ENCODE measurements around the gene GLRA1. TPM values are rescaled to one million over a fixed set of nuclear protein-coding genes. Genes with fewer than 3 reads are reported as not detected.

Gene GLRA1
- total and polyA plus RNA-seq, 10 donors: not detected

- no peaks in the 10 kb centered on the region for H3K27me3 ChIP-seq (replicated peaks in 1 of 7)
- intact Hi-C loops (cut with DNase I; ENCODE audit: low total_unique reads): no loop called here
- peaks cover 0 to 11% (median 0%) of the 10 kb centered on the region in 6 donors for H3K4me1 ChIP-seq
- no peak for DNase-seq
- no peak overlapping the region for H3K4me3 ChIP-seq
- WGBS, 5 donors: 86 to 95% (median 91%) methylated on average over 1 of the region's 1 CpG
- peaks cover 6 to 100% (median 95%) of the 10 kb centered on the region in 6 donors for H3K36me3 ChIP-seq
- TF ChIP-seq POLR2AphosphoS5 (IDR thresholded peaks at IDR 0.05) (no peak), POLR2A (IDR thresholded peaks at IDR 0.05) (no peak), CTCF (IDR thresholded peaks at IDR 0.05 in 8 of 11, conservative IDR thresholded peaks at IDR 0.05 in 3 of 11) (no peak)
- no peak overlapping the region for H3K27ac ChIP-seq
- no peaks in the 10 kb centered on the region for H3K9me3 ChIP-seq
Measured at GRCh38 chr5:151795426-151795825, 129.2 kb downstream of the GLRA1 start.

DNA sequence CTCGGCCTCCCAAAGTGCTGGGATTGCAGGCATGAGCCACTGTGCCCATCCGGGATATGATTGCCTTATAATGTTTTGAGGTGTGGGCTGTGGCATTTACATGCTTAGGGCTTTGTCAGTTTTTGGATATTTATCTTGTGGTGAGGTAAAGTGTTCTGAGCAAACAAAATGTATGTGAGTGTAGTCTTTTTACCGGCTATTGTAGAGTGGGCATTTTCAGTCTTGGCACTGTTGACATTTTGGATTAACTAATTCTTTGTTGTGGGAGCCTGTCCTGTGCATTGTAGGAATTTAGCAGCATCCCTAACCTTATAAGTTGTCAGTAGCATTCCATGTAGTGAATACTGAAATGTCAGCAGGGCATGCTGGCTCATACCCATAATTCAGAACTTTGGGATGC is 131.3 kb downstream of the GLRA1 start:
- H3K27me3 ChIP-seq (replicated peaks in 1 of 7): no peaks in the 10 kb centered on the region
- 94 to 100% (median 97%) methylated on average over 3 of the region's 3 CpGs for WGBS, 5 donors
- peaks cover 0 to 3% (median 0%) of the 10 kb centered on the region in 6 donors for H3K4me1 ChIP-seq
- H3K27ac ChIP-seq: no peak overlapping the region
- no peak for TF ChIP-seq CTCF (IDR thresholded peaks at IDR 0.05 in 8 of 11, conservative IDR thresholded peaks at IDR 0.05 in 3 of 11)
- H3K9me3 ChIP-seq: no peaks in the 10 kb centered on the region
- intact Hi-C loops (cut with DNase I; ENCODE audit: low total_unique reads): no loop called here
- H3K36me3 ChIP-seq: peaks cover 2 to 100% (median 90%) of the 10 kb centered on the region in 6 donors
- DNase-seq: no peak
- no peak overlapping the region for H3K4me3 ChIP-seq

DNA sequence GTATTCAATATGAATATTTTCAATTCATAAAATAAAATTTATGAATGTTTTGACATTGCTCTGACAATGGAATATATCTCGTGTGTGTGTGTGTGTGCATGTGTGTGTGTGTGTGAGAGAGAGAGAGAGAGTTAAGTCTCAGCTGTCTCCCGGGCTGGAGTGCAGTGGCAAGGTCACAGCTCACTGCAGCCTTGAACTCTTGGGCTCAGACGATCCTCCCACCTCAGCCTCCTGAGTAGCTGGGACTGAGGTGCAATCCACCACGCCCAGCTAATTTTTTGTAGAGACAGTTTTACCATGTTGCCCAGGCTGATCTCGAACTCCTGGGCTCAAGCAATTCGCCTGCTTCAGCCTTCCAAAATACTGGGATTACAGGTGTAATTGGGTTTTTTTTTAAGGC is 136.8 kb downstream of the GLRA1 start:
- Histone ChIP-seq H3K9me3 (no peaks in the 10 kb centered on the region), H3K4me1 (peaks cover 18 to 49% (median 29%) of the 10 kb centered on the region in 6 donors), H3K27me3 (replicated peaks in 1 of 7) (no peaks in the 10 kb centered on the region), H3K36me3 (peaks cover 0 to 68% (median 54%) of the 10 kb centered on the region in 6 donors), H3K27ac (no peak overlapping the region), H3K4me3 (no peak overlapping the region)
- DNase-seq: no peak
- TF ChIP-seq CTCF (IDR thresholded peaks at IDR 0.05 in 8 of 11, conservative IDR thresholded peaks at IDR 0.05 in 3 of 11) (no peak), POLR2A (IDR thresholded peaks at IDR 0.05) (no peak), POLR2AphosphoS5 (IDR thresholded peaks at IDR 0.05) (no peak)
- 80 to 89% (median 84%) methylated on average over 6 of the region's 6 CpGs for WGBS, 5 donors
- intact Hi-C loops (cut with DNase I; ENCODE audit: low total_unique reads): no loop called here

DNA sequence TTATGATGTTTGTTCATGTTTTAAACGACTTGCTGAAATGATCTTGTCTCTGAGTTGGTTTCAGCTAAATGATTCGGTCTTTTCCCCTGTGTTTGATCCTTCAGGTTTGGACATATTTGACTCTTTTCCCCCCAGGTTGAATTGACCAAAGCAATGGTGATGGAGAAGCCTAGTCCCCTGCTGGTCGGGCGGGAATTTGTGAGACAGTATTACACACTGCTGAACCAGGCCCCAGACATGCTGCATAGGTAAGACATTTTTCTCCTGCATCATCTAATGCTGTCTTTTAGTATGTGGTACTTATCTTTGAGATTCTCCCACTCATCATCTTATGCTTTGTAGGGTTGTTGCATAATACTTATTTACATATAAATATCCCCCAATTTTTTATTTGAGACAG is 138.2 kb downstream of the GLRA1 start:
- no peak for DNase-seq
- Histone ChIP-seq H3K4me3 (no peak overlapping the region), H3K27me3 (replicated peaks in 1 of 7) (no peaks in the 10 kb centered on the region), H3K9me3 (no peaks in the 10 kb centered on the region), H3K36me3 (peaks cover 0 to 54% (median 42%) of the 10 kb centered on the region in 6 donors), H3K27ac (no peak overlapping the region), H3K4me1 (peaks cover 30 to 62% (median 43%) of the 10 kb centered on the region in 6 donors)
- 83 to 90% (median 86%) methylated on average over 4 of the region's 4 CpGs for WGBS, 5 donors
- intact Hi-C loops (cut with DNase I; ENCODE audit: low total_unique reads): no loop called here
- TF ChIP-seq POLR2AphosphoS5 (IDR thresholded peaks at IDR 0.05): no peak
- TF ChIP-seq POLR2A (IDR thresholded peaks at IDR 0.05): no peak
- TF ChIP-seq CTCF (IDR thresholded peaks at IDR 0.05 in 8 of 11, conservative IDR thresholded peaks at IDR 0.05 in 3 of 11): no peak
